Stimulated activated CD8-positive, alpha-beta memory T cell treated with anti-CD3 and anti-CD28 coated beads, Interleukin-15, amount 100 ng/mL, for 1 hour (primary cell): ENCODE measurements around the gene SLC2A4RG.

Source experiments
- DNase-seq: peaks from one replicate; pipeline ENCODE4 v3.0.0-alpha.2; 2020; ENCODE audit warnings: low read depth

Gene SLC2A4RG

DNA sequence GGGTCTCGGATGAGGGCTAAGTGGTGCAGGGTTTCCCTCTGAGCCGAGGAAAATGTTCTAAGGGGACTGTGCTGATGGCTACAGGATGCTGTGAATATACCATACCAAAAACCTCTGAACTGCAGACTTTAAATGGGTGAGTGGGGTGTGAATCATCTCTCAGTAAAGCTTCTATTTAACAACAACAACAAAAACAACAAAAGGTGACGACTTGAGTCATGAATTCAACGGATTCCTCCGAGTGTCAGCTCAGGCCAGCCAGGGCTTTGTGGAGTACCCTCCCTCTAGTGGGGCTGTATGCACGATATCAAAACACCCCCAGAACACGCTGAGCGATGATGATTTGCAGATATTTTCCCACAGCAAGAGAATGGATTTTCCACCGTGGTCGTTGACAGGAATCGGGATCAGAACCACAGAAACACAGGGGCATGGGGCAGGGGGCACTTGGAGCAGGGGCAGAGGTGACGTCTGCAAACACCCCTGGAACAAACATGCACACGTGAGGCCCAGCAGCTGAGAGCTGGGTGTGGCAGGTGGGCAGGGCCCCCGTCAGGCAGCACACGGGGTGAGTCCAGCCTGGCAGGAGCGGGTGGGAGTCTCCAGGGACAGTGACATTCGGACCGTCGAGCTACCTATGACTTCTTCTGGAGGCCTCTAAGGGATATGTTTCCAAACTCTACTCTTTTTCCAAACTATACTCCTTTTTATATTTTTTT, 38.6 kb downstream of the SLC2A4RG start:
- no peak for DNase-seq

- DNase-seq: no peak
These were observed 39.3 kb downstream of the SLC2A4RG start for GRCh38 chr20:63778857-63779256.

DNA sequence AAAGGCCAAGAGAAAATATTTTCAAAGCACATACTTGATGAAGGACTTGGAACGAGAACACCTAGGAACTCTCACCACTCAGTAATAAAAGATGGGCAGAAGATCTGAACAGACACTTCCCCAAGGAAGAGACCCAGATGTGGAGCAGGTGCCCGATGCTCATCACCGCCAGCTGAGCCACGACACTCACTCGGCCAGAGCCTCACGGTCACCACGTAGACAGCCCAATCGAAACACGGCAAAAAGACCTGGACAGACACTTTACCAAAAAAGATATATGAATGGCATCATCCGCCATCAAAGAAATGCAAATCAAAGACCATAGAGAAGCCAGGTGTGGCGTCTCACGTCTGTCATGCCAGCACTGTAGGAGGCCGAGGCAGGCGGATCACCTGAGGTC, 41.6 kb downstream of the SLC2A4RG start:
- no peak for DNase-seq

- no peak for DNase-seq
These were observed 42.5 kb downstream of the SLC2A4RG start for GRCh38 chr20:63782051-63782471.

DNA sequence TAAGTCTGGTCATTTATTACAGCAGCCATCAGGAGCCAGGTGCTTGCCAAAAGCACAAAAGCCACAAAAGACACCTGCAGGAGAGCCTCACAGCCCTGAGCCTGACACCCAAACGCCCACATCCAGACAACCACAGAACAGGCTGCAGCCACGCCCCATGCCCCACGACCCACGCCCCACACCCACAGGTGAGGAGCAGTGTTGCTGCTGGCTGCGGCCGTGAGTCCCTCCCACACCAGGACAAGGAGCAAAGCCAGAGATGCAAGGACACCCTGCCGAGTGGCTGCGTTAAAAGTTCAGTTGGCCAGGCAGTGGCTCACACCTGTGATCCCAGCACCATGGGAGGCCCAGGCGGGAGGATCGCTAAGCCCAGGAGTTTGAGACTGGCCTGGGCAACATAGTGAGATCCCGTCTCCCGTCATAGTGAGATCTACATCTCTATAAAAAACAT, 43.0 kb downstream of the SLC2A4RG start:
- DNase-seq: no peak

DNA sequence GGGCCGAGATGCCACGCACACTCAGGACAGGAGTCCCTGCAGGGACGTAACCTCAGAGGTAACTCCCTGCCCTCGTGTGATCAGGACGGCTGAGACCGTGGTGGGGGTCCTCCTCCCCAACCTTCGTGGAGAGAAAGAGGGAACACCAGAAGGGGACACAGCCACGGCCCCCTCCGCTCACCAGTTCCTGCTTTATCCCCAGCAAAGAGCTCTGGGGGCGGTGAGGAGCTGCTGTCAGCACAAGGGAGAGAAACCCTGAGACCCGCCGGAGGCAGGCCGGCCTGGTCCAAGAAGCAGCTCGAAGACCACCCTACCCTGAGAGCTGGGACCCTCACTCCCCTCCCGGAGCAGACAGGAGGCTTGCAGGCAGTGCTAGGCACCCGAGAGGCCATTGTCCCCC, 44.4 kb downstream of the SLC2A4RG start:
- no peak for DNase-seq

DNA sequence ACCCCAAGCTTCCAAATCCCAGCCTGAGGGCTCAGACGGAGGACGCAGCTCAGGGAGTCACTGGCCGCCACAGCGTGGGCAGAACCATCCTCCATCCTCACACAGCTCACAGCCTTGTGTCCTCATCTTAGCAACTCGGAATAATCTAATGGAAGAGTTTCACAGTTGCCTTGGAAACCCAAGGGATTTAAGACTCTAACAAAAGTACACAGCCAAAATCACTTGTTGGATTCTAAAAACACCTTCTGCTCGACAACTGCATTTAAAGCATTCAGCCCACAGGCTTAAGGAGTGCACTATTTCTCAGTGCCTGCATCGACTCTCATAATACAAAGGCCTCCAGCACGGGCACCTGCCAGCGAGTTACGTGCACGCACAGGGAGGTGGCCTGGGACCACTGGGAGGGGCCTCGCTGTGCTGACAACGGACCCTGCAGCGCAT, 46.1 kb downstream of the SLC2A4RG start:
- no peak for DNase-seq

DNA sequence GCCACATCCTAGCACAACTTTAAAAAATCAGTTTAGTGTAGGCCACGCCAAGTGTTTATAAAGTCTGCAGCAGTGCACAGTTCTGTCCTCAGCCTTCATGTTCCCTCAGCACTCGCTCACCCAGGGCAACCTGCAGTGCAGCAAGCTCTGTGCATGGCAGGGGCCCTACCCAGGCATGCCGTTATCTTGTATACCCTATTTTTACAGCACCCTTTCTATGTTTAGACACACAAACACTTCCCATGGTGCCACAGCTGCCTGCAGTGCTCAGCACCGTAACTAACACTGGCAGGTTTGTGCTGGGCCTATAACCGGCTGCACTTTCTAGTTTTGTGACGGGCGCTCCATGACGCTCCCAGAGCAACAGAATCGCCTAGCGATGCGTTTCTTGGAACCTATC, 47.7 kb downstream of the SLC2A4RG start:
- DNase-seq: no peak

- DNase-seq: no peak
These were observed 48.2 kb downstream of the SLC2A4RG start for GRCh38 chr20:63787749-63788148.

DNA sequence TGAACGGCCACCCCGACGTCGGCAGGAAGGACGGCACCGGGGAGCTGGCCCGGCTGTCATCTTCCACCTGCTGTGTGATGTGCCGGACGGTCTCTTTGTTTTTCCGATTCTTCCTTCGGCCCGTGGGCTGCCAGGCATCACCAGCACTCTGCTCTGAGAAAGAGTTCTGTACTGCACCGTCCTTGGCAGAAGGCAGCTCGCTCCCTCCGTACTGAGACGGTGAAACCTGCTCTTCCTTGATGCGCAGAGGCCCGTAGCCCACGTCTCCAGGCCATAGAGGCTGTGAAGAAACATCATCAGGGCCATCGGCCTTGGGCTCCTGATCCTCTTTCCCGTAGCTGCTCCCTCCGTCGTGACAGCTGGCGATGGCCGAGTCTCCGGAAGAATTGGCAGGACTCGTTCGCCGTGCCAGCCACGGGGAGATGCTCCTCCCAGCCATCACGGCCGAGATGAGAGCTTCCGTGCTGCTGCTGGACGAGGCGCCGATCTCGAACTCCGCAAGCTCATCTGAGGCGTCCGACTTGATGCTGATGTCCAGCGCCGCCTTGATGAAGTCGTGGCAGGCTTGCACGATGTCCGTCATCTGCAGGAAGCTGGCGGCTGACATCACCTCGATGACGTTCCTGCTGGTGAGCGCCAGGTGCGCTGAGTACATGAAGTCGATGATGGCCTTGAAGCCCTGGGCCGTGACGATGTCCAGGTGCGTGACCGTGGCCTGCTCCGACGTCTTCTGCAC, 50.4 kb downstream of the SLC2A4RG start:
- no peak for DNase-seq

DNA sequence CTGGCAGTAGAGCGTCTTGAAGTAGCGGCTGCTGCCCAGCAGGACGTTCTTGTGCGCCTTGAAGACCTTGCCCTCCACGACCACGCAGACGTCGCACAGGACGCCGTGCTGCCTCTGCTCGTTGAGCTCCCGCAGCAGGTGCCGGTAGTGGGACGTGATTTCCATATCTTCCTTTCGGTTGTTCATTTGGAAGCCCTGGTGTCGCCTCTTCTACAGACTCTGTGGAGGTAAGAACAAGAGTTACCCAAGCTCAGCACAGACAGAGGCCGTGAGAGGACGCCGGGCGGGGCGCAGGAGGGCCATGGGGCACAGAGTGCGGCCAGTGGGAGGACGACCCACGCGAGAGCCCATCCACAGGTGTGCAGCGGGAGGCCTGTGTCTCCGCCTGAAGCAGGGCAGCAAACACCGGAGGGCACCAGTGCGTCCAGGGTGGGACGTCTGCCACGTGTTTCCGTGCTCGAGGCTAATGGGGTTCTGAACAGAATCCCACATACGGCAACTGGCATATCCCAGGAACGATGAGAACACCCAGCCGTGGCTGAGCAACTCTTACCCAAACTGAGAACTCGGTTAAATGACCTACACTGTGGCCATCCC, 51.1 kb downstream of the SLC2A4RG start:
- DNase-seq: no peak

- no peak for DNase-seq
These were observed 52.1 kb downstream of the SLC2A4RG start for GRCh38 chr20:63791497-63792156.

GRCh38 chr20:63792866-63793265, 53.3 kb downstream of the SLC2A4RG start:
- no peak for DNase-seq
